ENCODE data around the gene NKD2. TPM values are rescaled to one million over a fixed set of nuclear protein-coding genes. Genes with fewer than 3 reads are reported as not detected.

NKD2 gene
- total and polyA plus RNA-seq, 9 of the 15 experiments (the other 6 are each of a cell fraction or from before 2014, with no cell fraction given) = 0.09 to 0.64 (median 0.27) TPM; not detected in 5

DNA sequence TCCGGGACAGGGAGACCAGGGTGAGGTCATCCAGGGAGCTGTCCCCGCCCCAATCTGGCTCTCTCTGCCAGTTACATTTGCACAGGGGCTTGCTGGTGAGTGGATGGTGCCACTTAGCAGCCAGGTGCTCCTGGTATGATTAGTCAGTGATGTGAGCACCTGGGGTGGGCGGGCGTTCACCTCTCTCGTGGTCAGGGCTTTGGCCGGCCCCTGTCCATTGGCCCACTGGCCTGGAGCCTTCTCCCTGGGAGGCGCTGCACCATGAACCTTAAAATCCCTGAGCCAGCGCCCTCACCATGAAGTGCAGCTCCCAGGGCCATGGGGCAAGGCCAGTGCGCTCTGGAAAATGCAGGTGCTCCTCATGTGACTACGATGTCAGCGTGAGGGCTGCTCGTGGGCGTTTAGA is 2.0 kb downstream of the NKD2 start:
- Histone ChIP-seq H3K4me2 (ENCODE audit: insufficient read depth, low read length) (no peak overlapping the region), H2AFZ (ENCODE audit: low read depth, low read length) (no peak overlapping the region), H3K79me2 (ENCODE audit: control insufficient read depth, insufficient read depth, low read length) (no peaks in the 10 kb centered on the region), H3K9me3 (replicated peaks; ENCODE audit: control insufficient read depth, insufficient read depth, low read depth, low read length) (no peaks in the 10 kb centered on the region), H3K4me3 (no peak overlapping the region), H3K4me1 (replicated peaks in 1 of 2; ENCODE audit: control insufficient read depth in 2 of 2, insufficient read depth in 2 of 2, low read length in 2 of 2) (peaks cover 0 to 35% of the 10 kb centered on the region in 2 experiments; a peak in 2 of 5 replicates), H3K9me1 (ENCODE audit: control insufficient read depth, insufficient read depth, low read length) (no peaks in the 10 kb centered on the region), H3K9ac (ENCODE audit: insufficient read depth in 1 of 2, low read depth in 2 of 2, low read length in 2 of 2) (no peak overlapping the region), H3K27ac (ENCODE audit: extremely low read depth, low read depth, low read length) (no peak overlapping the region), H3K36me3 (ENCODE audit: control insufficient read depth, insufficient read depth, low read length) (no peaks in the 10 kb centered on the region), H3K27me3 (ENCODE audit: control insufficient read depth in 2 of 2, insufficient read depth in 2 of 2, low read length in 2 of 2) (peaks cover 44 to 87% of the 10 kb centered on the region in 2 experiments), H4K20me1 (replicated peaks; ENCODE audit: control insufficient read depth, insufficient read depth, low read length) (peaks cover 46% of the 10 kb centered on the region)
- TF ChIP-seq, protein P1, sequence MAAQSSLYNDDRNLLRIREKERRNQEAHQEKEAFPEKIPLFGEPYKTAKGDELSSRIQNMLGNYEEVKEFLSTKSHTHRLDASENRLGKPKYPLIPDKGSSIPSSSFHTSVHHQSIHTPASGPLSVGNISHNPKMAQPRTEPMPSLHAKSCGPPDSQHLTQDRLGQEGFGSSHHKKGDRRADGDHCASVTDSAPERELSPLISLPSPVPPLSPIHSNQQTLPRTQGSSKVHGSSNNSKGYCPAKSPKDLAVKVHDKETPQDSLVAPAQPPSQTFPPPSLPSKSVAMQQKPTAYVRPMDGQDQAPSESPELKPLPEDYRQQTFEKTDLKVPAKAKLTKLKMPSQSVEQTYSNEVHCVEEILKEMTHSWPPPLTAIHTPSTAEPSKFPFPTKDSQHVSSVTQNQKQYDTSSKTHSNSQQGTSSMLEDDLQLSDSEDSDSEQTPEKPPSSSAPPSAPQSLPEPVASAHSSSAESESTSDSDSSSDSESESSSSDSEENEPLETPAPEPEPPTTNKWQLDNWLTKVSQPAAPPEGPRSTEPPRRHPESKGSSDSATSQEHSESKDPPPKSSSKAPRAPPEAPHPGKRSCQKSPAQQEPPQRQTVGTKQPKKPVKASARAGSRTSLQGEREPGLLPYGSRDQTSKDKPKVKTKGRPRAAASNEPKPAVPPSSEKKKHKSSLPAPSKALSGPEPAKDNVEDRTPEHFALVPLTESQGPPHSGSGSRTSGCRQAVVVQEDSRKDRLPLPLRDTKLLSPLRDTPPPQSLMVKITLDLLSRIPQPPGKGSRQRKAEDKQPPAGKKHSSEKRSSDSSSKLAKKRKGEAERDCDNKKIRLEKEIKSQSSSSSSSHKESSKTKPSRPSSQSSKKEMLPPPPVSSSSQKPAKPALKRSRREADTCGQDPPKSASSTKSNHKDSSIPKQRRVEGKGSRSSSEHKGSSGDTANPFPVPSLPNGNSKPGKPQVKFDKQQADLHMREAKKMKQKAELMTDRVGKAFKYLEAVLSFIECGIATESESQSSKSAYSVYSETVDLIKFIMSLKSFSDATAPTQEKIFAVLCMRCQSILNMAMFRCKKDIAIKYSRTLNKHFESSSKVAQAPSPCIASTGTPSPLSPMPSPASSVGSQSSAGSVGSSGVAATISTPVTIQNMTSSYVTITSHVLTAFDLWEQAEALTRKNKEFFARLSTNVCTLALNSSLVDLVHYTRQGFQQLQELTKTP (IDR thresholded peaks at IDR 0.05; ENCODE audit: low read depth in 1 of 2, partially characterized antibody in 2 of 2) = no peak
- TF ChIP-seq CEBPG (CRISPR knock-in tag; IDR thresholded peaks at IDR 0.05) = no peak
- no peak for TF ChIP-seq CEBPG (tag; conservative IDR thresholded peaks at IDR 0.05 in 1 of 2, IDR thresholded peaks at IDR 0.05 in 1 of 2)
- no peak for TF ChIP-seq SRSF7 (optimal IDR thresholded peaks at IDR 0.05; ENCODE audit: low read depth, low read length)
- POLR2A ChIA-PET = interaction anchor here (0.5 to 1.7 kb wide), 2 partner anchors 9 to 22 kb away, joined by 4 to 5 read pairs; no protein-coding TSS in a partner anchor
- no TSS peak for BruUV-seq (replicated peaks)
- ATAC-seq (no peak), FAIRE-seq (no peak), DNase-seq (ENCODE audit: extremely low read depth in 1 of 4, low spot score in 3 of 4) (peak in 1 of 4 experiments; percentile 40)
- in situ Hi-C loops (cut with MboI) = no loop called here
- CTCF ChIA-PET (ENCODE audit: low intra/inter-chr PET ratio) = interaction anchor here (0.7 to 1.3 kb wide), 3 partner anchors 21 to 164 kb away, joined by 3 to 6 read pairs (median 4); no protein-coding TSS in a partner anchor
- intact Hi-C loops (cut with micrococcal nuclease) = loop anchor here (2.0 kb wide), 1 partner anchor 88 kb away; no protein-coding TSS in a partner anchor
- 4% methylated on average over 13 of the region's 13 CpGs for WGBS (ENCODE audit: insufficient coverage, low coverage, missing lambda C conversion rate)

Measured in K562 (cell line).